H1 (cell line): ENCODE measurements around the gene ELL2. TPM values are rescaled to one million over a fixed set of nuclear protein-coding genes. Genes with fewer than 3 reads are reported as not detected.
"Not testable (repeated sequence)": the region's sequence is repeated elsewhere in the genome, so short reads cannot be mapped to it uniquely, and the experiment has no call there.

ENCODE experiments used
- CTCF ChIA-PET: fragments of 300-600 bp; sonication (Branson Sonifier 250); formaldehyde crosslinking; loops from one replicate; lab custom pipeline; 2021; ENCODE audit not compliant: partially characterized antibody; lab: Charles Lee
- POLR2A ChIA-PET: fragments of 300-600 bp; sonication (Branson Sonifier 250); formaldehyde crosslinking; loops from one replicate; lab custom pipeline; 2021; ENCODE audit warnings: inconsistent platforms; ENCODE audit not compliant: partially characterized antibody; lab: Charles Lee
- DNase-seq, 2 experiments: peaks; one replicate each; pipeline versions ENCODE4 v3.0.0 to v3.0.0-alpha.2; 2010 to 2022; ENCODE audit warnings: low spot score in 2 of 2, low read depth in 1 of 2, mixed read lengths in 1 of 2
- FAIRE-seq: peaks from 2 replicates; lab custom pipeline; 2011; peaks lifted over from hg19 to GRCh38; lab: Jason Lieb, UNC
- H2AFZ ChIP-seq: 2 replicates; pipeline ENCODE4 v1.8.1; 2012; ENCODE audit warnings: low read length, inconsistent platforms
- H2AK5ac ChIP-seq: 2 replicates; pipeline ENCODE4 v1.6.1; 2013; ENCODE audit warnings: low read depth, low read length
- H2BK120ac ChIP-seq: replicated peaks from 2 replicates; pipeline ENCODE3; 2013; ENCODE audit warnings: low read depth, low read length, inconsistent platforms
- H2BK12ac ChIP-seq: 2 replicates; pipeline ENCODE4 v1.6.1; 2013; ENCODE audit warnings: low read depth, low read length
- H2BK15ac ChIP-seq: 2 replicates; pipeline ENCODE4 v1.6.1; 2013; ENCODE audit warnings: low read length
- H2BK20ac ChIP-seq: 2 replicates; pipeline ENCODE4 v1.6.1; 2013; ENCODE audit warnings: low read length
- H2BK5ac ChIP-seq: 2 replicates; pipeline ENCODE4 v1.6.1; 2013; ENCODE audit warnings: low read depth, low read length
- H3K14ac ChIP-seq: 2 replicates; pipeline ENCODE4 v1.6.1; 2013; ENCODE audit warnings: inconsistent platforms; ENCODE audit not compliant: insufficient read length
- H3K18ac ChIP-seq: 2 replicates; pipeline ENCODE4 v1.6.1; 2013; ENCODE audit warnings: low read length; ENCODE audit errors: extremely low read depth
- H3K23ac ChIP-seq: 2 replicates; pipeline ENCODE4 v1.6.1; 2013; ENCODE audit warnings: inconsistent platforms; ENCODE audit not compliant: insufficient read length
- H3K23me2 ChIP-seq: 2 replicates; pipeline ENCODE4 v1.6.1; 2013; ENCODE audit warnings: low read depth, low read length
- H3K27ac ChIP-seq: 2 replicates; pipeline ENCODE4 v1.6.1; 2011; ENCODE audit warnings: low read depth, low read length, inconsistent platforms
- H3K27me3 ChIP-seq, 4 experiments: replicated peaks in 1 of 4; 1 replicate in 1 of 4; 2 replicates in 3 of 4; pipeline versions ENCODE4 v1.6.1 to v1.8.1; 2011 to 2013; ENCODE audit warnings: low read length in 3 of 4, mild to moderate bottlenecking in 3 of 4, inconsistent platforms in 2 of 4, mixed read lengths in 2 of 4, moderate library complexity in 1 of 4; ENCODE audit not compliant: control insufficient read depth in 3 of 4, insufficient read depth in 3 of 4; ENCODE audit errors: extremely low read depth in 1 of 4
- H3K36me3 ChIP-seq, 4 experiments: 2 replicates each; pipeline versions ENCODE4 v1.6.1 to v1.8.1; 2011 to 2013; ENCODE audit warnings: mild to moderate bottlenecking in 4 of 4, low read length in 3 of 4, moderate library complexity in 2 of 4, control low read depth in 1 of 4, inconsistent platforms in 1 of 4; ENCODE audit not compliant: insufficient read depth in 4 of 4, control insufficient read depth in 2 of 4
- H3K4ac ChIP-seq: replicated peaks from 2 replicates; pipeline ENCODE3; 2013; ENCODE audit warnings: low read length, low read depth, mixed read lengths, inconsistent platforms; ENCODE audit not compliant: insufficient read length
- H3K4me1 ChIP-seq, 4 experiments: replicated peaks in 1 of 4; 1 replicate in 1 of 4; 2 replicates in 3 of 4; pipeline versions ENCODE4 v1.6.1 to v1.8.1; 2011 to 2013; ENCODE audit warnings: low read length in 3 of 4, inconsistent platforms in 2 of 4, mixed read lengths in 1 of 4; ENCODE audit not compliant: insufficient read depth in 4 of 4, control insufficient read depth in 3 of 4
- H3K4me2 ChIP-seq, 2 experiments: 2 replicates each; pipeline versions ENCODE4 v1.6.1 to v1.8.1; 2011 to 2013; ENCODE audit warnings: low read depth in 2 of 2, low read length in 2 of 2, control low read depth in 1 of 2, inconsistent platforms in 1 of 2, mild to moderate bottlenecking in 1 of 2; ENCODE audit not compliant: insufficient read depth in 1 of 2
- H3K4me3 ChIP-seq, 4 experiments: fragments of 200-600, 300-600 bp in 1 of 4; sonication (generic), shearing (Covaris generic), sonication (Bioruptor Twin) in 1 of 4; 2 replicates each; pipeline versions ENCODE4 v1.5.1 to v1.8.1; 2011 to 2016; ENCODE audit warnings: low read length in 4 of 4, low read depth in 3 of 4, control low read depth in 2 of 4, inconsistent platforms in 2 of 4, mild to moderate bottlenecking in 2 of 4, mixed read lengths in 1 of 4, moderate library complexity in 1 of 4; ENCODE audit not compliant: insufficient read depth in 2 of 4; ENCODE audit errors: extremely low read depth in 1 of 4
- H3K56ac ChIP-seq: replicated peaks from 2 replicates; pipeline ENCODE3; 2013; ENCODE audit warnings: low read depth, mild to moderate bottlenecking, mixed read lengths, low read length, inconsistent platforms; ENCODE audit not compliant: insufficient read length
- H3K79me1 ChIP-seq: 2 replicates; pipeline ENCODE4 v1.6.1; 2013; ENCODE audit warnings: low read depth, low read length, control low read depth
- H3K79me2 ChIP-seq, 2 experiments: 2 replicates each; pipeline versions ENCODE4 v1.6.1 to v1.8.1; 2012 to 2013; ENCODE audit warnings: low read length in 2 of 2, mild to moderate bottlenecking in 2 of 2, inconsistent platforms in 1 of 2; ENCODE audit not compliant: insufficient read depth in 2 of 2, control insufficient read depth in 1 of 2
- H3K9ac ChIP-seq, 4 experiments: replicated peaks in 1 of 4; 1 replicate in 1 of 4; 2 replicates in 3 of 4; pipeline versions ENCODE4 v1.6.1 to v1.8.1; 2011 to 2013; ENCODE audit warnings: low read depth in 3 of 4, low read length in 3 of 4, control low read depth in 2 of 4, mild to moderate bottlenecking in 2 of 4, moderate library complexity in 2 of 4, inconsistent platforms in 1 of 4; ENCODE audit errors: extremely low read depth in 1 of 4
- H3K9me3 ChIP-seq, 2 experiments: 2 replicates each; pipeline versions ENCODE4 v1.6.1 to v1.8.1; 2012 to 2013; ENCODE audit warnings: mild to moderate bottlenecking in 2 of 2, moderate library complexity in 2 of 2, control low read depth in 1 of 2, inconsistent platforms in 1 of 2, low read depth in 1 of 2, low read length in 1 of 2, mixed read lengths in 1 of 2; ENCODE audit not compliant: insufficient read depth in 2 of 2
- H4K20me1 ChIP-seq, 2 experiments: replicated peaks in 1 of 2; 2 replicates each; pipeline versions ENCODE3 to v1.8.1; 2011 to 2013; ENCODE audit warnings: inconsistent platforms in 2 of 2, low read length in 2 of 2, mild to moderate bottlenecking in 1 of 2; ENCODE audit not compliant: insufficient read depth in 2 of 2, control insufficient read depth in 1 of 2
- H4K5ac ChIP-seq: 2 replicates; pipeline ENCODE4 v1.6.1; 2013; ENCODE audit warnings: low read length, low read depth, mixed read lengths, inconsistent platforms; ENCODE audit not compliant: insufficient read length
- H4K8ac ChIP-seq: 2 replicates; pipeline ENCODE4 v1.8.0; 2013; ENCODE audit warnings: mild to moderate bottlenecking, moderate library complexity, low read length, inconsistent platforms; ENCODE audit not compliant: insufficient read depth; ENCODE audit errors: extremely low read depth
- H4K91ac ChIP-seq: replicated peaks from 2 replicates; pipeline ENCODE3; 2013; ENCODE audit warnings: low read length, mixed read lengths, inconsistent platforms; ENCODE audit not compliant: insufficient read length
- JUN ChIP-seq: IDR thresholded peaks from 2 replicates; pipeline ENCODE4 v1.6.1; 2011; ENCODE audit warnings: low read depth, mild to moderate bottlenecking, improper control_type of control experiment, low read length
- WGBS, 2 experiments: shearing (Covaris generic) in 1 of 2; methylation state at CpG; one replicate each; pipeline versions ENCODE4 v1.1.6 to v1.1.7; 2013 to 2015; ENCODE audit warnings: low lambda C conversion rate in 2 of 2, mixed read lengths in 2 of 2, inconsistent platforms in 1 of 2, low coverage in 1 of 2, missing lambda C conversion rate in 1 of 2; ENCODE audit not compliant: insufficient replicate concordance in 2 of 2, insufficient coverage in 1 of 2, insufficient read length in 1 of 2; ENCODE audit errors: extremely low coverage in 1 of 2, missing lambda C conversion rate in 1 of 2; 5-methylcytosine and 5-hydroxymethylcytosine counted together
- polyA plus RNA-seq, 7 experiments: library from polyadenylated mRNA; depleted of rRNA in 3 of 7; stranded (reverse) in 5 of 7; unstranded in 2 of 7; fragments of >200 nt in 5 of 7; fragments of 200-250 nt in 2 of 7; gene quantifications; 1 replicate in 5 of 7; 2 replicates in 1 of 7; 4 replicates in 1 of 7; pipeline versions ENCODE4 v1.2.1 to v1.2.3, GENCODE V29; 2011 to 2013; ENCODE audit warnings: missing spikeins in 2 of 7, mixed read lengths in 2 of 7
- total RNA-seq: library from RNA; stranded (reverse); fragmentation: NEBNext Ultra II Directional; extraction: Animal tissue kit (Norgen Biotek cat#: 25700); gene quantifications from 2 replicates; pipeline ENCODE4 v1.2.1, GENCODE V29; 2021

ELL2 gene
- total and polyA plus RNA-seq, 2 of the 8 experiments (the other 6 are each of a cell fraction or from before 2014, with no cell fraction given) = 6.3 to 29.4 TPM

GRCh38 chr5:95852567-95852966 lies 109.1 kb downstream of the ELL2 start (continued):
- no peak for TF ChIP-seq JUN

- H3K23ac ChIP-seq, H3K14ac ChIP-seq, H3K4me2 ChIP-seq, H3K79me1 ChIP-seq, H3K56ac ChIP-seq, H4K91ac ChIP-seq, POLR2A ChIA-PET, H2AK5ac ChIP-seq, H3K9ac ChIP-seq, H2BK120ac ChIP-seq, H4K5ac ChIP-seq, H3K23me2 ChIP-seq, H4K8ac ChIP-seq, H3K27me3 ChIP-seq, H3K79me2 ChIP-seq, H2AFZ ChIP-seq, H3K4me1 ChIP-seq, H3K27ac ChIP-seq, H3K18ac ChIP-seq, H2BK15ac ChIP-seq, H4K20me1 ChIP-seq, H3K36me3 ChIP-seq, H3K4ac ChIP-seq, H2BK12ac ChIP-seq, H2BK20ac ChIP-seq, H2BK5ac ChIP-seq, DNase-seq, FAIRE-seq, H3K4me3 ChIP-seq, H3K9me3 ChIP-seq: not testable (repeated sequence)
- CTCF ChIA-PET = interaction anchor here (0.6 to 4.3 kb wide), 6 partner anchors 8 to 187 kb away, joined by 3 to 23 read pairs (median 4); no protein-coding TSS in a partner anchor
- 95% methylated on average over 31 of the region's 34 CpGs; no CpG with 5 or more reads in 1 of the 2 experiments for WGBS, 2 experiments
Observed at GRCh38 chr5:95851141-95851540, 110.5 kb downstream of the ELL2 start.
